Neural cell (in vitro differentiated cells): ENCODE results near the gene AMT. TPM values are rescaled to one million over a fixed set of nuclear protein-coding genes. Genes with fewer than 3 reads are reported as not detected.
"Not testable (repeated sequence)": the region's sequence is repeated elsewhere in the genome, so short reads cannot be mapped to it uniquely, and the experiment has no call there.

Experiments
- H2AFZ ChIP-seq: fragments of 200-600, 300-800 bp; sonication (generic), shearing (Covaris generic); 2 replicates; pipeline ENCODE4 v1.6.0; 2014; ENCODE audit warnings: low read depth, mild to moderate bottlenecking, antibody characterized with exemption, low read length, moderate library complexity
- H3F3A ChIP-seq: fragments of 200-600 bp; shearing (Covaris generic); 2 replicates; pipeline ENCODE4 v1.6.1; 2016; ENCODE audit warnings: mild to moderate bottlenecking, moderate library complexity, mixed read lengths, antibody characterized with exemption, low read length; ENCODE audit not compliant: insufficient read depth, poor library complexity, severe bottlenecking
- H3K27ac ChIP-seq: fragments of 200-600, 300-800 bp; sonication (generic), shearing (Covaris generic); 2 replicates; pipeline ENCODE4 v1.5.1; 2014; ENCODE audit warnings: mild to moderate bottlenecking, low read length, moderate library complexity
- H3K27me3 ChIP-seq: fragments of 300-800, 200-600 bp; sonication (generic), shearing (Covaris generic); 2 replicates; pipeline ENCODE4 v1.6.0; 2014; ENCODE audit warnings: mild to moderate bottlenecking, low read depth, low read length, moderate library complexity; ENCODE audit not compliant: insufficient read depth
- H3K36me3 ChIP-seq: fragments of 300-800, 200-600 bp; sonication (generic), shearing (Covaris generic); 2 replicates; pipeline ENCODE4 v1.5.1; 2014; ENCODE audit warnings: mild to moderate bottlenecking, antibody characterized with exemption, low read length, moderate library complexity; ENCODE audit not compliant: insufficient read depth
- H3K4me2 ChIP-seq: fragments of 300-800, 200-600 bp; sonication (generic), shearing (Covaris generic); 2 replicates; pipeline ENCODE4 v1.6.0; 2014; ENCODE audit warnings: mild to moderate bottlenecking, low read length
- H3K4me3 ChIP-seq: fragments of 300-800, 200-600 bp; sonication (generic), shearing (Covaris generic); 2 replicates; pipeline ENCODE4 v1.5.1; 2014; ENCODE audit warnings: mild to moderate bottlenecking, low read length, moderate library complexity
- H3K79me2 ChIP-seq: fragments of 200-600 bp; shearing (Covaris generic); replicated peaks from 2 replicates; pipeline ENCODE4 v1.6.0; 2014; ENCODE audit warnings: mild to moderate bottlenecking, low read length, moderate library complexity; ENCODE audit not compliant: insufficient read depth
- H3K9ac ChIP-seq: fragments of 300-800, 200-600 bp; sonication (generic), shearing (Covaris generic); 2 replicates; pipeline ENCODE4 v1.6.1; 2016; ENCODE audit warnings: mild to moderate bottlenecking, low read length, mixed read lengths
- H3K9me2 ChIP-seq: fragments of 200-600 bp; shearing (Covaris generic); 2 replicates; pipeline ENCODE4 v1.6.1; 2016; ENCODE audit warnings: mild to moderate bottlenecking, low read length, mixed read lengths; ENCODE audit not compliant: insufficient read depth
- H3K9me3 ChIP-seq: fragments of 200-600, 300-800 bp; sonication (generic), shearing (Covaris generic); 2 replicates; pipeline ENCODE4 v1.6.1; 2016; ENCODE audit warnings: mild to moderate bottlenecking, mixed run types, low read length, moderate library complexity, mixed read lengths
- H4K20me1 ChIP-seq: fragments of 200-600 bp; shearing (Covaris generic); 2 replicates; pipeline ENCODE4 v1.6.1; 2016; ENCODE audit warnings: mild to moderate bottlenecking, mixed run types; ENCODE audit not compliant: insufficient read depth
- CTCF ChIP-seq: fragments of 450-650 bp; IDR thresholded peaks from 2 replicates; pipeline ENCODE4 v1.5.1; 2014; ENCODE audit warnings: antibody characterized with exemption, mild to moderate bottlenecking, moderate library complexity; ENCODE audit not compliant: poor library complexity, severe bottlenecking
- EP300 ChIP-seq: fragments of 450-650 bp; conservative IDR thresholded peaks from 2 replicates; pipeline ENCODE4 v1.6.1; 2014; ENCODE audit warnings: antibody characterized with exemption, mild to moderate bottlenecking, moderate library complexity; ENCODE audit not compliant: poor library complexity, severe bottlenecking
- EZH2 ChIP-seq: fragments of 200-600, 300-800 bp; shearing (Covaris generic), sonication (generic); IDR thresholded peaks from 2 replicates; pipeline ENCODE4 v1.6.1; 2014; ENCODE audit warnings: antibody characterized with exemption, low read length, borderline replicate concordance, mild to moderate bottlenecking; ENCODE audit not compliant: insufficient read depth, poor library complexity, severe bottlenecking
- MXI1 ChIP-seq: fragments of 450-650 bp; conservative IDR thresholded peaks from 2 replicates; pipeline ENCODE4 v1.6.1; 2014; ENCODE audit warnings: antibody characterized with exemption, mild to moderate bottlenecking; ENCODE audit not compliant: poor library complexity, severe bottlenecking
- POLR2AphosphoS5 ChIP-seq: IDR thresholded peaks from 2 replicates; pipeline ENCODE4 v1.6.1; 2012
- RAD21 ChIP-seq: fragments of 450-650 bp; conservative IDR thresholded peaks from 2 replicates; pipeline ENCODE4 v1.6.1; 2014; ENCODE audit warnings: antibody characterized with exemption, mild to moderate bottlenecking, moderate library complexity
- REST ChIP-seq: IDR thresholded peaks from 2 replicates; pipeline ENCODE4 v1.6.1; 2012; ENCODE audit warnings: borderline replicate concordance
- SMC3 ChIP-seq: fragments of 450-650 bp; conservative IDR thresholded peaks from 2 replicates; pipeline ENCODE4 v1.6.1; 2014; ENCODE audit warnings: antibody characterized with exemption, mild to moderate bottlenecking, moderate library complexity; ENCODE audit not compliant: poor library complexity
- TAF1 ChIP-seq: IDR thresholded peaks from 2 replicates; pipeline ENCODE4 v1.6.1; 2012; ENCODE audit warnings: low read depth
- polyA plus RNA-seq: library from polyadenylated mRNA; depleted of rRNA; stranded (reverse); fragments of >200 nt; gene quantifications from 2 replicates; pipeline ENCODE4 v1.2.3, GENCODE V29; 2014

AMT gene
- polyA plus RNA-seq, 1 donor from 2014 or later = 6.1 TPM

- no peak overlapping the region for H3K27ac ChIP-seq
- no peaks in the 10 kb centered on the region for H3K27me3 ChIP-seq
- no peak for TF ChIP-seq SMC3
- no peak for TF ChIP-seq RAD21
- no peak for TF ChIP-seq CTCF
- TF ChIP-seq TAF1 = no peak
- no peak for TF ChIP-seq POLR2AphosphoS5
- no peak for TF ChIP-seq EP300
- no peak for TF ChIP-seq EZH2
- TF ChIP-seq MXI1 = no peak
- peaks cover 65% of the 10 kb centered on the region for H3K79me2 ChIP-seq
- H3K36me3 ChIP-seq = no peaks in the 10 kb centered on the region
- no peaks in the 10 kb centered on the region for H4K20me1 ChIP-seq
- no peak overlapping the region for H3K9ac ChIP-seq
- H3K9me3 ChIP-seq = no peaks in the 10 kb centered on the region
- H2AFZ ChIP-seq = no peak overlapping the region
- no peaks in the 10 kb centered on the region for H3F3A ChIP-seq
- H3K4me3 ChIP-seq = no peak overlapping the region
- no peaks in the 10 kb centered on the region for H3K9me2 ChIP-seq
- H3K4me2 ChIP-seq = no peak overlapping the region
These were observed 24.8 kb downstream of the AMT start for GRCh38 chr3:49397470-49397869.

- not testable (repeated sequence) for H4K20me1 ChIP-seq
These were observed 31.0 kb downstream of the AMT start for GRCh38 chr3:49391310-49391709.

GRCh38 chr3:49389297-49389696 lies 33.0 kb downstream of the AMT start:
- Histone ChIP-seq H3K27me3 (no peaks in the 10 kb centered on the region), H3K4me3 (no peak overlapping the region), H2AFZ (no peak overlapping the region), H3K9ac (no peak overlapping the region), H4K20me1 (no peaks in the 10 kb centered on the region), H3K9me2 (no peaks in the 10 kb centered on the region), H3K27ac (no peak overlapping the region), H3K9me3 (no peaks in the 10 kb centered on the region), H3K36me3 (no peaks in the 10 kb centered on the region), H3K79me2 (peaks cover 55% of the 10 kb centered on the region), H3K4me2 (no peak overlapping the region), H3F3A (no peaks in the 10 kb centered on the region)
- TF ChIP-seq EZH2 (no peak), EP300 (no peak), REST (no peak), POLR2AphosphoS5 (no peak), CTCF (no peak)

More at GRCh38 chr3:49391310-49391709, 31.0 kb downstream of the AMT start:
- not testable (repeated sequence) for H3K9me2 ChIP-seq, H3F3A ChIP-seq, H3K9me3 ChIP-seq, H2AFZ ChIP-seq, H3K36me3 ChIP-seq, H3K4me3 ChIP-seq, H3K9ac ChIP-seq, H3K4me2 ChIP-seq, H3K27ac ChIP-seq, H3K27me3 ChIP-seq
- H3K79me2 ChIP-seq = peaks cover 52% of the 10 kb centered on the region
